Measurements from ENCODE around the gene PLXDC2.

PLXDC2 gene

DNA sequence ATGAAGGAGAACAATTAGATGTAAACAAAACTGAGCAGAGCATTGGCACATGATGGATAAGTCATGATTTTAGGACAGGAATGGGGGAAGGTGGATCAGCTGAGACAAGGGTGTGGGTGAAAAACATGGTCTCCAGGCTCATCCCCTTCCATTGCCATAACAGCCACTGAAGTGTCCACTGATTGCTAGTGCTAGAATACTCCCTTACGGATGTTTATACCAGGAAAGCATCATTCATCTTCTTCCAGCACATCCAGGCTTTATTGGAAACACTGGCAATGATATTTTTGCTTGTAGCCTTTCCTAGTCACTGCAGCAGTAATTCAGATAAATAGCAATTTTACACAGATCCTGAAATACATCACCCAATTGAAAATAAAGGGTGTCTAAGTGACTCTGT lies 259.5 kb downstream of the PLXDC2 start:
- no peak for DNase-seq

DNA sequence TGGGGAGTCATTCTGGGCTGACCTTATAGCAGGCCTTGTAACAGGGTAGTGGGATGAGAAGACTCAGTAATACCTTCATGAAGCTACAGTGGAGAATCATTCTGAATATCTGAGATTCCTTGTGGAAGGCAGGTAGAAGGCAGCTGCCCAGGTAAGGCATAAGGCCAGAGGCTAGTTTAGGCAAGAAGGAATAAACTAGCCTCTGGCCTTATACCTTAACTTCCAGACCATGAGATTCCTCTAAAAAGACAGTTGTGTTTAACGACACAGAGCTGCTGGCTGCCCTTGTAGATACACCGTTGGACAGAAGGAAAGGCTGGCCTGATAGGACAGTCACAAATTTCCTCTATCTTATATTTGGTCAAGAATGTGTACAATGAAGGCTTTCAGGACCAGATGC lies 268.2 kb downstream of the PLXDC2 start:
- no peak for DNase-seq

DNA sequence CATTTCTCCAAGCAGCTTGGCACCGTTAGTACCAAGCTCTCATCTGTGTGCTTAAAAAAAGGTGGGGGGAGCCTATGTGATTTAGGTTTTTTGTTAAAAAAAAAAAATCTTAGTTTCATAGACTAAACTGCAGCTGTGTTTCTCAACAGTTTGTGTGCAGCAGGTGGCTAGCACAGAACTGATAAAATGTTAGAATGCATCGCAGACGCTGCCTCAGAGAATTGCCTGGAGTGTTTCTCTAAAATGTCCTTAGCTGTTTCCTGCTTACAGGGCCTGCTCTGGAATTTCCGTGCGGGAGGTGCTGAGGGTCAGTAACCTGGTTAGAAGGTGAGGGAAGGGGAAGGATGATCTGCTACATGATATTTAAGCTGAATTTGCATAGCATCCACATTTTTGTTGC lies 268.9 kb downstream of the PLXDC2 start:
- no peak for DNase-seq

DNA sequence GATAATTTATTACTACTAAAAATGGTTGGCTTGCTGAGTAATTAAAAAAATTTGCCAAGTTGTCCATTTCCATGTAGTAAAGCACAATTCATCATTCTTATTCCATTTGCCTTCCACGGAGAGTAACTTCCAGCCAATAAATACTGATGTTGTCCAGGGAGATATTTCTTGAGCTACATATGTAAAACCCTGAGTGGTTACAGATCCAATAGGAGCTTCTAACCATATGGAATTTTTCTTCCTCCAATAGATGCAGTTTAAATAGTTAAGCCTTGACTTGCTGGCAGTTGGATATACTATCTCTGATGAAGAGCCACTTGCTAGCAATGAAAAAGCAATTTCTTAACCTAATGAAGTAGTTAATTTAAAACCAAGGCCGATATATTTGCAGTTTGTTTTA lies 271.1 kb downstream of the PLXDC2 start:
- DNase-seq: no peak

DNA sequence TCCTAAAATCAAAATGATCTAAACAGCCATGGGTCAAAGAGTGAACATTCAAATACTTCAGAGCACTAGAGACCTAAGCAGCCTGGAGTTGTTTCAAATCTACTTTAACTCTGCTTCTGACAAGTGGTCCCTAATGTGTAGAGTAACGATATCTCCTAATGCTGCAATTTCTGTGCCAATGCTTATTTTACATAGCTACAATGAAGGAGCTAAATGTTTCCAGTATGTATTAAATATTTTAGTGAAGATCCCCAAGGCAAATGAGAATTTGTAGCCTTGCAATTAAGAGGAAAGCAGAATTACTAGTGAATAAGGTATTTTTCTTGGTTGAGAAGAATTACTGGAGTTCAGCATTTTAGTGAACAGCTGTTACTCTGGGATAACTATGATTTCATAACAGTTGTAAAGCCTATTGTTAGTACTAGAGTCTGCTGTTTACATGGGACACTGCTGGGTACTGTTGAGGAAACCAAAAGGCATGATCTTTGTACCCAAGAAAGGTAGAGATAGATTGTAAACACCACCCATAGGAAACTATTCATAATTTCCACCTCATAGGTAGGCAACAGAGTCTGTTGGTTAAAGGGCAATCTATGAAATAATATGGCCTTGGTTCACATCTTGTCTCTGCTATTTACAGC lies 271.9 kb downstream of the PLXDC2 start:
- no peak for DNase-seq

DNA sequence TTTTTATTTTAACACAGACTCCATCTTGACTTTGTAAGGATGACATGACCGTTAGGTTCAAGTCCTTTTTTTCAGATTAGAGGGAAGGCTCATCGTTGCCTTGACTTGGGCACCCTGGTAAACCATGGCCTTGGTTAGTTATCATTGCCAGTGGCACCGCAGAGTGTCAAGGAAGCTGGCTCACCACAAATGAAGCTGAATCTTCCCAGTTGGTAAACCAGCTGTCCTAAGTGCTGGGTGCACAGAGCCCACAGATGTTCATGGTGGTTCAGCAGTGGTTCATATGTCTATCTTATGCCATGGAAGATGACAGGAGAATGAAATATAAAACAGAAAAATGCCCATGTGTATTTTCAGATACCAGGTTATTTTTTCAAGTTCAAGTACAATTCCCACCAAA lies 273.6 kb downstream of the PLXDC2 start:
- DNase-seq: no peak

DNA sequence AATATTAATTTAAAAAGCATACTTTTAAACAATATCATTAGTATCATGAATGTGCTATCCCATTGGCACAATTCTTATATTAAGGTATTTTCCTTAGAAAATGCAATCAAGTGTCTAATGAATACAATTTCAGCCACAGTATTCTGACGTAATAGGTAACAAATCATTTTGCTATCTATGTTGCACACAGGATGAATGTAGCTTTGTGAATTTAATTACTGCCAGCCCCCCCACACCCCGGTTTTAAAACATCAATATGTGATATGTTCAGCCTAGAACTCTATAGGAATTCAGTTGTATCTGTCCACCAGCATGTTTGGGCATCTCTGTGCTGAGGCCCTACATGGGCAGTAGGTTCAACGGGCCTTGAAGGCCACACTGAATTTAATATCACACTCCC lies 274.6 kb downstream of the PLXDC2 start:
- DNase-seq: no peak

DNA sequence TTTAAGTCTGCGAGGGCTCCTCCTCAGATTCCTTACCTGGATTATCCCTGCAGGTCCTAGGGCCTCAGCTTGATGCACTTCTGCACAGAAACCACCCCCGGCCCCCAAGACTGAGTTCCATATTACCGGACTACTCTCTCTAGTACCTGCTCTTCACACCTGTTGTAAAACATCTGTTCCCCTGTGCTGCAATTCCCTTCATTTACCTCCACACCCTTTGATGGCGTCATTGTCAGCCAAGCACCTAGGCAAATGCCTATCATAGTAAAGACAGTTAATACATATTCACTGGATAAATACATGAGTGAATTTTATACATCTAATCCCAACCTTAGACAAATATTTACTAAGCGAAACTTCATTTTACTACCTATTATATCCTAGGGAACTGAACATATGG lies 275.5 kb downstream of the PLXDC2 start:
- DNase-seq: no peak

DNA sequence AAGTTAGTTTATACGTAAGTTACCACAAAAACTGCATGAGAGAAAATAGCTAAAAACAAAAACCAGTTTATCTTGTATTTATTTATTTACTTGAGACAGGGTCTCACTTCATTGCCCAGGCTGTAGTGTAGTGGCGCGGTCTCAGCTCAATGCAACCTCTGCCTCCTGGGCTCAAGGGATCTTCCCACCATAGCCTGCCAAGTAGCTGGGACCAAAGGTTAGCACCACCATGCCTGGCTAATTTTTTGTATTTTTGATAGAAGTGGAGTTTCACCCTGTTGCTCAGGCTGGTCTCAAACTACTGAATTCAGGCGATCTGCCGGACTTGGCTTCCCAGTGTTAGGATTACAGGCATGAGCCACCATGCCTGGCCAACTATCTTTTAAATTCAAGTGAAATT lies 277.4 kb downstream of the PLXDC2 start:
- DNase-seq: no peak

DNA sequence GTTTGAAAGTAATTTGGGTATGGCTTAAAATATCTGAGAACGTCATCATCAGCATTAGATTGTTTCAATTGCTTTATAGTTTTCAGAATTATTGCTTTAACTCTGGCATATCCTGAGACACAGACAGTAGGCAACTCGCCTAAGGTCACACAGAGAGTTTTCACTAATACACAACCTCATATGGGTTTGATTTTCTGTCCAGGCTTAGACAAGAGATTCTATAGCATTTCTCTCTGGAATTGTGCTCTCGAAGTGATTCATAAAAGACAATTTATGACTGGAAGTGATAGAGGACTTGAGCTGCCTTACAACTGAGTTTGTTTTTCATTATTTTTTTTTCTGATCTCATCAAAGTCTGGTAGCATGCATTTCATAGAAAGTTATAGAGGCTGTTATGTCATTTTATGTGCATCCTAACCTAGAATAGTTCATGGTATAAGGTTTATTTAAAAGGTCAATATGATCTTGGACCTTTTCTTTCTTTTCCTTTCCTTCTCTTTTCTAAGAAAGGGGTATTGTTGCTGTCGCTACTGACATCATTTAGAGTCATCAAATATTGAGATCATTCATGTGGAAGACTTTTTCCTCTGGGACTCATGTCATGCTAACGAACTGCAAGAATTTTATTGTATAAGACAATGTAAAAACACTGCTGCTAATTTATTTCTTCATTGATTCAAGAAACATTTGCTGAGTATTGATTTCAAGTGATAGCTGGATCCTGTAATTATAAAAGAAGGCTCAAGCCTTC lies 278.2 kb downstream of the PLXDC2 start:
- DNase-seq: no peak

DNA sequence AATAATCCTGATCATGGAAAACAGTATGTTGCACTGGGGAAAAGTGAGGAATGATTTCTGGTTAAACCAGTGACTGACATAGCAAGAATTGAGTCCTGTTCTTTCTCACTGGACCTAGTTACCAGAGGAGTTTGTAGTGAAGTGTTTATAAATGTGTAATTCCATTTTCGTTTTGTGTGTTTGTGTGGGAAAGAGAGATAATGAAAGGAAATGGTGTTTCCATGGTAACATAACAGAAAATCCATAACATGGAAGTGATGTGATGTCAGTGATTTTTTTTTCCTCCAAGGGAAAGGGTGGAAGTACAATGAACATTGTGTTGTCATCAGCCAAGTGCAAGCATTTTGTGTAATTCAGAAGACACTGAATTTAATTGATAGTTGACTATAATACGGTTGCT lies 283.9 kb downstream of the PLXDC2 start:
- DNase-seq: no peak

DNA sequence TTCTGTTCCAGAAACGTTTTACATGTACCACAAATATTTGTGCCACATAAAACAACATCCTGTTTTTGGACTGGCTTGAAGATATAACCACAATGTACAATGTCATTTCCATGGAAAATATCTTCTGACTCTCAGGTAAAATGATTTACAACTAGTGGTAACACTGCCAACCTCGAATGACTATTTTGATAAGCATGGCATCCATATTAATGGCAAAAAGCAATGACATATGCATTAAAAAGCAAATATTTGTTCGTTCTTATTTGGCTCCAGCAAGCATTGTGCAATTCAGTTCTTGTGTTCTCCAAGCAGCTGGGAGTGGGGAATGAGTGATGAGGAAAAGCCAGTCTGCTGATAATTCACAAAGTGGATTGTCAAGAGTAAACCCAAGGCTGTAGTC lies 289.0 kb downstream of the PLXDC2 start:
- no peak for DNase-seq

DNA sequence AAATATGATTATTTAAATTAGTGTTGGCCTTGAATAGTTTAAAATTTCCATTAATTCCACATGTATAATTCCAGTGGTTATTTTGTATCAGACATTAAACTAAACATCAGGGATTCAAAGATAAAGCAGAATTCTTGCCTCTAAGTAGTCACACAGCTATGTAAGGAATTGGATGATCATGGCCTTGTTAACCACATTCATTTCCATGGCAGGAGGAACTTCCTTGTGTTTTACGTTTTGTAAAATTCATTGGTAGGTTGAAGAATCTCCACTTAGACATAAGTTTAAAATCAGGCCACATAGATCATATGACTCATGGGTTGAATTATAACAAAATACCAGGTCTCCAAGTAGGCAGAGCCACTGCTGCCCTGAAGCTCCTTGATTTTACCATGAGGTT lies 289.7 kb downstream of the PLXDC2 start:
- no peak for DNase-seq

DNA sequence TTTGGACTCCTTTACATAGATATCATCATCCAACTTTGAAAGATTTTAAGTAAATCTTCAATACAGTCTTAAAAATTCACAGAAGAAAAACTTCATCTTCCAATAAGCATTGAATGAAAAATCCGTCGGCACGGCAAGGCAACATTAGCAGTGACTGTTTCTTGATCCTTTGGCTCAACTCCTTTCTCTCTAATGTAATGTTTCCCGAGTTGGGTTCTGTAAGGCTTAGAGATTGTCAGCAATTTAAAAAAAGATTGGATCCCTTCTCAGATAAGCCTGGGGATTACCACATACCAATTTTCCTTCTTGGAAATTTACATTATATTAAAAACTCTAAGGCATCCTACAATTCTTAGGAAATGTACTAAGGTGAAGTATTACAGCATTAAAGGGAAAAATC lies 291.8 kb downstream of the PLXDC2 start:
- DNase-seq: no peak

DNA sequence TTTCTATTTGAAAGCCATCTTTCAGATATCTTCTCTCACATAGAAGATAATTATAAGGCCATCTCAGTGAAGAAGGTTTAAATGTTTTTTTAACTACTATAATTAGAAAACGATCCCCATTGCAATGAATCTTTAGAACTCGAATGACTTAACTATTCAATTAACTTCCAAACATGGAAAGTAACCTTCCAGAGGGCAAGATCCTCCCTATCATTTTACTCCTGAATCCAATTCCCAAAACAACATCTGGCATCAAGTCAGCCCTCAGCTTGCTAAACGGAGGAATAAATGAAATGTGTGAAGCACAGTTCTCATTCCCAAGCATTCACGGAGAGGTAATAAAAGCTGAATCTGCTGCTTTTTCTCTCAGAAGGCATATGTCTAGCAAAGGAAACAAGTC lies 293.4 kb downstream of the PLXDC2 start:
- DNase-seq: no peak

DNA sequence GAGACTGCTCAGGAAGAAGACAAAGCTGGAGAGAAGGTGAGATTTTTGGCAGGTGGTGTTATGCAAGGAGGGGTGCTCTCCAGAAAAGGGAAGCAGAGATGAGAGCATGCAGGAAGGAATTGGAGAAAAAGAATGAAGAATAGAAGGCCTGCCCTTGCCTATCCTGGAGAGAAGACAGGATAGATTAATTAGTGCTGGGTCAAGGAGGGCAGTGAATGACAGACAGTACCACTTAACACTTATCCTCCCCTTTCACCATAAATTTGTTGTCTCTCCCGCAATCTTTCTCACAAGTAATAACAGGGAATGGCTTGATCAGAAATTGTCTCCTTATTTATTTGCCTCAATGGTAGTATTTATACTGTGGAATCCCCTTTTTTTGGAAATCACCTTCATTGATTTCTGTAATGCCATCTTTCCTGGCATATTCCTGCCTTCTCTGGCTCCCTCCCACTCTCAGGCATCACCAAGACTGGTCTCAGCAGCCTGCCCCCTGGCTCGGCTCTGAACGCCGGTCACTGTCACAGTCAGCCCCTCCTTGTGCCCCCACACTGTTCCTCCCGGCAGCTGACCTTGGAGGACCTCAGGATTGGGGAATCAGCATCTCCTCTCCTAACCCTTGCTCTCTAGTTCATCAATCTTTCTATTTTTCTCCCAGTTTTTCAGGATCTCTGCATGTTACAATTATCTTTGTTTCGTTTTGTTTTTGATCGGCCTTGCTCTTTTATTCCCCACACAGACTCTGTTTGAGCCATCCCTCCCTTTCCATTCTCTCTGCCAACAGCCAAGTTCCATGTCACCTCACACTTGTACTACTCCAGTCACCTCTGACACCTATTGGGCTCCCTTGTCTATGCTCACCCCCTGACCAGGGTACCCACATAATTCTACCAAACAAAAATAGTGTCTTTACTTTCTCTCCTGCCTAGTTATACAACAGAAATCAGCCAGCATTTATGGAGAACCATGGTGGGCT lies 294.2 kb downstream of the PLXDC2 start:
- DNase-seq: no peak

DNA sequence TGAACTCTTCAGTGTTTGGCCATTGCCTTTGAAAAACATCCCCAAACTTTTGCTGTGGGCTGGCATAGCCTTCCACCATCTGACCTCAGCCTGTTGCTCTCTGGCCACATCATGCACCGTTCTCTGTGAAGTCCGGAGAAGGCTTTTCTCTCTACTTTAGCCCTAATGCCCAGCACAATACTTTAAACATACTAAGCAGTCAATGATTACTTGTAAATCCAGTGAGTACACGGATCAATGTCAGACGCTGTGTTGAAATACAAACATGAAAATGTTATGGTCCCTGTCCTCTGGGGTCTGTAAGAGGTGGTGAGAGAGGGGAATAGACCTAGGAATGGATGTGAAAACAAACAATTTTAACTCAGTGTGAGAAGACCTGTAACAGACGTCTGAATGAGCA lies 297.9 kb downstream of the PLXDC2 start:
- DNase-seq: no peak

DNA sequence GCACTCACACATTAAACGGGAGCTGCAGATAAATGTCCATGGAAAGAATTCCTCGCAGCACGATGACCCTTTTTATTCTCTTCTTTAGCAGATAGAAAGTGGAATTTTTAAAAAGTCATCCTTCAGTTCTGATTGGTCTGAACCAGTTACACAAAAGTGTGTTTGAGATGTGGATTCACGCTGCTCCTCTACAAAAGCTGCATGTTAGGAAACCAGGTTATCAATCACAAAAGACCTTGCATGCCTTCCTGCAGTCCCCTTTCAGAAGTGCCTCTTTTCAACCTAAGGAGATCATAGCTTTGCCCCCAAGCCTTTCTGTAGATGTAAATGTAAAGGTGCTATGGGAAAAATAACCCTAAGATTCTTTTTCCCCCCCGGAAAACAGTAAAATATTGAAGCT lies 299.7 kb downstream of the PLXDC2 start:
- no peak for DNase-seq

DNA sequence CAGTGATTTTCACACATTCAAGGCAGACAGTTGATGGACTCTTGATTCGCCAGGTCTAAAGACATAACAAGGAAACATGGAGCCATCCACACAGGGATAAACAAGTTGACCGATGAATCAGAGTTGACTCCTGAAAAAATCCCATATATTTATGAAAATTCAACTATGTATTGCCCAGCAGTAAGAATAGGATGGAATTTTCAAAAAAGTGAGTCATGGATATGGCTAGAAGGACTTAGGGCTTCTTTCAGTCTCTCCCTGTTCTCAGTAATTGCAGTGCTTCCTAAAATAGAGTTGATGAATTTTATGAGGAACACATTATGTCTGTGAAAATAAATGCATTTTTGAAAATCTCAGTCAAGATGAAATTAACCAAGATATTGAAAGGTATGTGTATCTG lies 301.2 kb downstream of the PLXDC2 start:
- no peak for DNase-seq

DNA sequence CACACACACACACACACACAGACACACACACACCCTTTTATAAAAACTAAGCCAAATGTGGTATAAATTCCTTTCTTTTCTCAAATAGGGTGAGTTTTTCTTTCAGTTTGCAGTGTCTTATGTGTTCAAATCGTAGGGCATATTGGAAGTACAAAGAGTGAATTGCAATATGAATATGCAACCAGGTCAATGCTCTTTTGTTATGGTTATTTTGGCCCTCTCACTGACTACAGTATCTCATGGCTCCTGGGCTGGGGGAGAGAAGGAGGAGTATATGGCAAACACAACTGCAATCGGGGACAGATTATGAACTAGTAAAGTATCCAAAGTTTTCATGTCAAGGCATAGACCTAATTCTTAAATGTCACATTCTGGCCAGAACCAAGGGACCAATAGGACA lies 301.9 kb downstream of the PLXDC2 start:
- no peak for DNase-seq

DNA sequence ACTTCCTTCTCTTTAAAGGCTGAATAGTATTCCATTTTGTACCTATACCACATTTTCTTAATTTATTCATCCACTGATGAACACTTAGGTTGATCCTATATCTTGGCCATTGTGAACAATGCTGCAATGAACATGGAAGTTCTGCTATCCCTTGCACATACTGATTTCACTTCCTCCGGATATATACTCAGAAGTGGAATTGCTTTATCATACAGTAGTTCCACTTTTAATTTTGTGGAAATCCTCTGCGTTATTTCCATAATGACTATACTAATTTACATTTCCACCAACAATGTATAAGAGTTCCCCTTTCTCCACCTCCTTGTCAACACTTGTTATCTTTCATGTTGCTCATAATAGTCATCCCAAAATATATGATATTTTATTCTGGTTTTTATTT lies 312.6 kb downstream of the PLXDC2 start:
- no peak for DNase-seq

DNA sequence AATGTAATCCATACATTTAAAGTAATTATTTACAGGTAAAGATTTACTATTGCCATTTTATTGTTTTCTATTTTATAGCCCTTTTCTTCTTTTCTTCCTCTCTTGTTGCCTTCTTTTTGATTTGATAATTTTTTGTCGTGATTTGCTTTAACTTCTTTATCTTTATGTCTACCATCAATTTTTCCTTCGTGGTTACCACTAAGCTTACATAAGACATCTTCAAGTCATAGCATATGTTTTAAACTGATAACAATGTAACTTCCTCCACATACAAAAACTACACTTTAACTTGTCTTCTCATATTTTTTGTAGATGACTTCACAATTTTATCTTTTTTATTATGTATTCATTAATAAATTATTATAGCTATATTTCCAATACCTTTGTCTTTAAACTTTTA lies 316.6 kb downstream of the PLXDC2 start:
- no peak for DNase-seq

DNA sequence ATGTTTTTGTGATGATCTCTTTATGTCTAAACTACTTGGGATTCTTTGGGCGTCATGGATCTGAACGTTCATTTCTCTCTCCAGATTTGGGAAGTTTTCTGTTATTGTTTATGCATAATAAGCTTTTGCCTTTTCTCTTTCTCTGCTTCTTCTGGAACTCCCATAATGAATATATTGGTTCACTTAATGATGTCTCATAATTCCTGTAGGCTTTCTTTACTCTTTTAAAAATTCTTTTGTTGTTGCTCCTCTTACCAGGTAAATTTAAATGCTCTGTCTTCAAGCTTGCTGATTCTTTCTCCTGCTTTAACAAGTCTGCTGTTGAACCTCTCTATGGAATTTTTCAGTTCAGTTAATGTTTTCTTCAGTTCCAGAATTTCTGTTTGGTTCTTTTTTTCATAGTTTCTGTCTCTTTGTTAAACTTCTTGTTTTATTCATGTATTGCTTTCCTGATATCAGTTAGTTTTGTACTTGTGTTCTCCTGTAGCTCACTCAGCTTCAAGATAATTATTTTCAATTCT lies 317.5 kb downstream of the PLXDC2 start:
- no peak for DNase-seq

DNA sequence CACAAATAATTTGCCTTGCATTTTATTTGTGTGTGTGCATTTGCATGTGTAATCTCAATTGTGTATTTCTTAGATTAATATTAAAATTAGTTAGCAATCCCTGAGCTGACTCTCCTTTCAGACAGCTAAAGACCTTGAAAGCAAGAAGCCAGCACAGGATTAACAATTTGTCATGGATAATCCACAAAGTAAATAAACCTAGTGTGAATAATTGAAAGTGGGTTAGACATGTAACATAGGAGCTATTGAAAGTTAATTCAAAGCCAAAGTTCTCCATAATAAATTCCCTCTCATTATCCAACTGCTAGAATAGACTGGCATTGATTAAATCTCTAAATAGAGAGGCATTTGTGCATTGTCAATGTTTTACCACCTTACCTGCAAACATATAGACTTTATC lies 326.1 kb downstream of the PLXDC2 start:
- no peak for DNase-seq
